ENCODE measurements around the gene CAMK1D. TPM values are rescaled to one million over a fixed set of nuclear protein-coding genes. Genes with fewer than 3 reads are reported as not detected.

Gene CAMK1D
- polyA plus RNA-seq, 2 of the 4 experiments (the other 2 are of a cell fraction): 6.6 to 12.5 TPM

- ChIA-PET POLR2A (no interaction called here), CTCF (interaction anchor here (1.6 to 2.1 kb wide), 3 partner anchors 14 to 22 kb away, joined by 3 to 7 read pairs (median 3); no protein-coding TSS in a partner anchor)
- TF ChIP-seq NR3C1 (IDR thresholded peaks at IDR 0.05) (no peak), BHLHE40 (IDR thresholded peaks at IDR 0.05; ENCODE audit: low read depth, low read length) (no peak), KDM1A (IDR thresholded peaks at IDR 0.05; ENCODE audit: low read depth) (no peak), TP53 (CRISPR knock-in tag; IDR thresholded peaks at IDR 0.05) (no peak), CBX8 (IDR thresholded peaks at IDR 0.05) (no peak), JUNB (IDR thresholded peaks at IDR 0.05) (no peak), PHF8 (IDR thresholded peaks at IDR 0.05; ENCODE audit: borderline replicate concordance, low read depth) (no peak), MAFK (IDR thresholded peaks at IDR 0.05; ENCODE audit: partially characterized antibody) (no peak), RARB (CRISPR knock-in tag; IDR thresholded peaks at IDR 0.05) (no peak), MAX (IDR thresholded peaks at IDR 0.05) (no peak), FOSL2 (IDR thresholded peaks at IDR 0.05) (no peak), FOSL2 (CRISPR knock-in tag; IDR thresholded peaks at IDR 0.05) (no peak), HES2 (IDR thresholded peaks at IDR 0.05) (no peak), HMGXB4 (CRISPR knock-in tag; IDR thresholded peaks at IDR 0.05; ENCODE audit: borderline replicate concordance) (no peak)
- no peak for FAIRE-seq
- Histone ChIP-seq H3K4me3 (no peak overlapping the region), H3K27ac (no peak overlapping the region), H3K9me3 (no peaks in the 10 kb centered on the region), H3K4me1 (no peaks in the 10 kb centered on the region), H3K4me2 (no peak overlapping the region)
- ATAC-seq: no peak
- no peak for DNase-seq (ENCODE audit: low read depth in 1 of 2, low spot score in 1 of 2)
Measured at GRCh38 chr10:12880423-12880822, 531.1 kb downstream of the CAMK1D start.

- no peak for TF ChIP-seq JUN (IDR thresholded peaks at IDR 0.05)
- TF ChIP-seq USF2 (IDR thresholded peaks at IDR 0.05): peak; percentile 23; the same call in 1 of the 2 replicates
- POLR2A ChIA-PET: no interaction called here
- Histone ChIP-seq H3K27ac (no peak overlapping the region), H3K4me2 (no peak overlapping the region), H3K9me3 (0 out of 3 replicates have a peak, but pooled peaks cover under 1% of the 10 kb centered on the region), H3K4me1 (no peaks in the 10 kb centered on the region), H3K4me3 (no peak overlapping the region)
- CTCF ChIA-PET: interaction anchor here (0.6 to 2.1 kb wide), 3 partner anchors 15 to 737 kb away, joined by 3 to 9 read pairs (median 3); no protein-coding TSS in a partner anchor
- peak in 1 of 2 experiments; percentile 20 for DNase-seq (ENCODE audit: low read depth in 1 of 2, low spot score in 1 of 2)
- ATAC-seq: no peak
- WGBS (ENCODE audit: missing lambda C conversion rate): 24% methylated on average over 6 of the region's 6 CpGs
- FAIRE-seq: no peak
Measured at GRCh38 chr10:12884851-12885250, 535.5 kb downstream of the CAMK1D start.

Small RNAs within 50 kb of the gene (small RNA-seq; reads per million reads assigned to genes)
- gene MIR4480 (0 reads per million in 6 experiments), gene MIR548Q (0 reads per million in 6 experiments), gene RF00279 (0 reads per million in 6 experiments), gene RN7SL198P (0 reads per million in 6 experiments), gene RNU6ATAC39P (0 reads per million in 6 experiments)

Other genes with a start within 250 kb of the CAMK1D start
- 17.8 and 23.2 TPM in 2 replicates for gene SEC61A2, start 219.9 kb upstream of the CAMK1D start, polyA plus RNA-seq (2011; rRNA removed)
- gene SEC61A2, start 219.9 kb upstream of the CAMK1D start, polyA plus RNA-seq (2017; fragmentation: RNase III; extraction: RNeasy Plus Mini Kit Qiagen cat#74134 plus additional on column Dnase treatment): 16.5 to 17.5 TPM (median 17.3 TPM) in 3 replicates
- 146 and 158 TPM in 2 replicates for gene NUDT5, start 153.7 kb upstream of the CAMK1D start, polyA plus RNA-seq (2011; rRNA removed)
- 190 to 213 TPM (median 191 TPM) in 3 replicates for gene NUDT5, start 153.7 kb upstream of the CAMK1D start, polyA plus RNA-seq (2017; fragmentation: RNase III; extraction: RNeasy Plus Mini Kit Qiagen cat#74134 plus additional on column Dnase treatment)
- gene CDC123, start 153.4 kb upstream of the CAMK1D start, polyA plus RNA-seq (2011; rRNA removed): 164 and 193 TPM in 2 replicates
- 192 to 196 TPM (median 195 TPM) in 3 replicates for gene CDC123, start 153.4 kb upstream of the CAMK1D start, polyA plus RNA-seq (2017; fragmentation: RNase III; extraction: RNeasy Plus Mini Kit Qiagen cat#74134 plus additional on column Dnase treatment)